T-helper 17 cell (primary cell): ENCODE results near the gene SMARCAL1. TPM values are rescaled to one million over a fixed set of nuclear protein-coding genes. Genes with fewer than 3 reads are reported as not detected.
A peak's percentile ranks its signal among the peaks of the same experiment; 100 is the strongest.

Experiments
- ATAC-seq: fragments of 150-1000 bp; cut with Tn5 transposase; 2 replicates; pipeline ENCODE4 v1.10.0; 2021; ENCODE audit warnings: mild to moderate bottlenecking, moderate library complexity
- DNase-seq, 3 donors: peaks; one replicate each; pipeline versions ENCODE4 v3.0.0 to v3.0.0-alpha.2; 2020 to 2021
- H3K9me3 ChIP-seq: one replicate; pipeline ENCODE4 v1.7.0; 2013; ENCODE audit warnings: low read length, mild to moderate bottlenecking; ENCODE audit not compliant: control insufficient read depth, poor library complexity, severe bottlenecking
- H3K27ac Mint-ChIP-seq: one replicate; pipeline ENCODE4 v1.8.0; 2022; ENCODE audit warnings: mild to moderate bottlenecking, moderate library complexity, mixed read lengths
- H3K27me3 Mint-ChIP-seq: one replicate; pipeline ENCODE4 v1.8.0; 2022; ENCODE audit warnings: mixed read lengths
- H3K36me3 Mint-ChIP-seq: one replicate; pipeline ENCODE4 v1.8.0; 2022; ENCODE audit warnings: low read depth, mixed read lengths
- H3K4me1 Mint-ChIP-seq: one replicate; pipeline ENCODE4 v1.8.0; 2022; ENCODE audit warnings: mild to moderate bottlenecking, mixed read lengths
- H3K4me3 Mint-ChIP-seq: one replicate; pipeline ENCODE4 v1.8.0; 2022; ENCODE audit warnings: mild to moderate bottlenecking, moderate library complexity, mixed read lengths
- total RNA-seq, 4 donors: library from RNA in 2 of 4; stranded (reverse) in 2 of 4; gene quantifications; one replicate each; pipeline ENCODE4 v1.2.3 and lab custom pipeline; 2022 to 2026

Gene SMARCAL1
- total RNA-seq, 2 donors from 2014 or later = 14.0 to 15.0 TPM

- no peak for DNase-seq
- H3K36me3 Mint-ChIP-seq = peaks cover 17% of the 10 kb centered on the region
- no peak overlapping the region for H3K27ac Mint-ChIP-seq
- no peaks in the 10 kb centered on the region for H3K27me3 Mint-ChIP-seq
- no peaks in the 10 kb centered on the region for H3K4me1 Mint-ChIP-seq
- H3K4me3 Mint-ChIP-seq = no peak overlapping the region
- no peak for ATAC-seq
- H3K9me3 ChIP-seq = no peaks in the 10 kb centered on the region
These were observed 38.5 kb downstream of the SMARCAL1 start for GRCh38 chr2:216450784-216451183.

GRCh38 chr2:216453955-216454614 is 41.8 kb downstream of the SMARCAL1 start:
- H3K4me1 Mint-ChIP-seq = no peaks in the 10 kb centered on the region
- H3K9me3 ChIP-seq = no peaks in the 10 kb centered on the region
- H3K27me3 Mint-ChIP-seq = no peaks in the 10 kb centered on the region
- H3K36me3 Mint-ChIP-seq = peaks cover 4% of the 10 kb centered on the region
- H3K27ac Mint-ChIP-seq = no peak overlapping the region
- no peak for DNase-seq
- ATAC-seq = no peak
- no peak overlapping the region for H3K4me3 Mint-ChIP-seq

GRCh38 chr2:216463148-216463547 is 50.9 kb downstream of the SMARCAL1 start:
- no peaks in the 10 kb centered on the region for H3K27me3 Mint-ChIP-seq
- H3K36me3 Mint-ChIP-seq = no peaks in the 10 kb centered on the region
- no peaks in the 10 kb centered on the region for H3K9me3 ChIP-seq
- H3K4me3 Mint-ChIP-seq = no peak overlapping the region
- DNase-seq (no peak), ATAC-seq (no peak)
- no peak overlapping the region for H3K27ac Mint-ChIP-seq
- H3K4me1 Mint-ChIP-seq = no peaks in the 10 kb centered on the region

- ATAC-seq (no peak), DNase-seq (no peak)
- Mint-ChIP-seq H3K36me3 (no peaks in the 10 kb centered on the region), H3K27ac (no peak overlapping the region), H3K4me3 (no peak overlapping the region), H3K4me1 (no peaks in the 10 kb centered on the region), H3K27me3 (no peaks in the 10 kb centered on the region)
- no peaks in the 10 kb centered on the region for H3K9me3 ChIP-seq
These were observed 51.9 kb downstream of the SMARCAL1 start for GRCh38 chr2:216464104-216464720.

GRCh38 chr2:216465579-216466195 is 53.4 kb downstream of the SMARCAL1 start:
- Mint-ChIP-seq H3K27me3 (no peaks in the 10 kb centered on the region), H3K4me3 (no peak overlapping the region), H3K27ac (no peak overlapping the region), H3K36me3 (peaks cover 3% of the 10 kb centered on the region), H3K4me1 (no peaks in the 10 kb centered on the region)
- H3K9me3 ChIP-seq = no peaks in the 10 kb centered on the region
- ATAC-seq (no peak), DNase-seq (no peak)

GRCh38 chr2:216467845-216468244 is 55.6 kb downstream of the SMARCAL1 start:
- H3K9me3 ChIP-seq = no peaks in the 10 kb centered on the region
- Mint-ChIP-seq H3K4me3 (no peak overlapping the region), H3K27me3 (no peaks in the 10 kb centered on the region), H3K36me3 (peaks cover 3% of the 10 kb centered on the region), H3K4me1 (no peaks in the 10 kb centered on the region), H3K27ac (no peak overlapping the region)
- DNase-seq (no peak), ATAC-seq (no peak)

GRCh38 chr2:216469661-216470060 is 57.4 kb downstream of the SMARCAL1 start:
- H3K4me1 Mint-ChIP-seq = no peaks in the 10 kb centered on the region
- ATAC-seq = no peak
- DNase-seq = no peak
- no peak overlapping the region for H3K27ac Mint-ChIP-seq
- no peaks in the 10 kb centered on the region for H3K27me3 Mint-ChIP-seq
- H3K36me3 Mint-ChIP-seq = peaks cover 3% of the 10 kb centered on the region
- H3K9me3 ChIP-seq = no peaks in the 10 kb centered on the region
- H3K4me3 Mint-ChIP-seq = no peak overlapping the region

GRCh38 chr2:216473187-216473586 is 60.9 kb downstream of the SMARCAL1 start:
- no peak overlapping the region for H3K27ac Mint-ChIP-seq
- H3K9me3 ChIP-seq = no peaks in the 10 kb centered on the region
- peaks cover 5% of the 10 kb centered on the region for H3K4me1 Mint-ChIP-seq
- H3K27me3 Mint-ChIP-seq = no peaks in the 10 kb centered on the region
- ATAC-seq = no peak
- no peak overlapping the region for H3K4me3 Mint-ChIP-seq
- peaks cover 3% of the 10 kb centered on the region for H3K36me3 Mint-ChIP-seq
- no peak for DNase-seq

- no peaks in the 10 kb centered on the region for H3K27me3 Mint-ChIP-seq
- H3K36me3 Mint-ChIP-seq = no peaks in the 10 kb centered on the region
These were observed 62.8 kb downstream of the SMARCAL1 start for GRCh38 chr2:216474925-216475670.

GRCh38 chr2:216475767-216476166 is 63.5 kb downstream of the SMARCAL1 start:
- Mint-ChIP-seq H3K4me3 (peak overlapping the region; percentile 67), H3K36me3 (no peaks in the 10 kb centered on the region), H3K27me3 (no peaks in the 10 kb centered on the region), H3K4me1 (peaks cover 5% of the 10 kb centered on the region), H3K27ac (no peak overlapping the region)
- DNase-seq (no peak), ATAC-seq (no peak)
- no peaks in the 10 kb centered on the region for H3K9me3 ChIP-seq

More at GRCh38 chr2:216474925-216475670, 62.8 kb downstream of the SMARCAL1 start:
- peak overlapping the region; percentile 67 for H3K4me3 Mint-ChIP-seq
- H3K9me3 ChIP-seq = no peaks in the 10 kb centered on the region
- ATAC-seq = peak; percentile 61
- no peak overlapping the region for H3K27ac Mint-ChIP-seq
- H3K4me1 Mint-ChIP-seq = peaks cover 5% of the 10 kb centered on the region
- DNase-seq = no peak

- no peak overlapping the region for H3K27ac Mint-ChIP-seq
- peaks cover 3% of the 10 kb centered on the region for H3K36me3 Mint-ChIP-seq
- DNase-seq = no peak
- no peaks in the 10 kb centered on the region for H3K27me3 Mint-ChIP-seq
- no peak for ATAC-seq
- no peak overlapping the region for H3K4me3 Mint-ChIP-seq
- H3K9me3 ChIP-seq = no peaks in the 10 kb centered on the region
- H3K4me1 Mint-ChIP-seq = peaks cover 5% of the 10 kb centered on the region
These were observed 65.2 kb downstream of the SMARCAL1 start for GRCh38 chr2:216477283-216478035.

GRCh38 chr2:216478151-216478550 is 65.9 kb downstream of the SMARCAL1 start:
- H3K9me3 ChIP-seq = no peaks in the 10 kb centered on the region
- H3K27ac Mint-ChIP-seq = no peak overlapping the region
- H3K4me3 Mint-ChIP-seq = no peak overlapping the region
- no peak for DNase-seq
- peaks cover 5% of the 10 kb centered on the region for H3K36me3 Mint-ChIP-seq
- ATAC-seq = no peak
- H3K4me1 Mint-ChIP-seq = peaks cover 5% of the 10 kb centered on the region
- H3K27me3 Mint-ChIP-seq = no peaks in the 10 kb centered on the region

GRCh38 chr2:216478791-216479190 is 66.5 kb downstream of the SMARCAL1 start:
- ATAC-seq = no peak
- DNase-seq = no peak
- Mint-ChIP-seq H3K4me3 (no peak overlapping the region), H3K27me3 (no peaks in the 10 kb centered on the region), H3K27ac (no peak overlapping the region), H3K36me3 (peaks cover 5% of the 10 kb centered on the region), H3K4me1 (peaks cover 5% of the 10 kb centered on the region)
- H3K9me3 ChIP-seq = no peaks in the 10 kb centered on the region
